22Rv1 (cell line): ENCODE data around the gene FRMD1.

Experiments
- H3K27ac ChIP-seq: fragments of 450-650 bp; 2 replicates; pipeline ENCODE4 v1.5.1; 2017
- ZFX ChIP-seq: fragments of 450-650 bp; IDR thresholded peaks from 2 replicates; pipeline ENCODE4 v1.6.1; 2017; ENCODE audit warnings: antibody characterized with exemption, borderline replicate concordance
- TF ChIP-seq, protein P1 (sequence below): fragments of 450-650 bp; IDR thresholded peaks from 2 replicates; pipeline ENCODE4 v1.5.1; 2017; ENCODE audit warnings: mild to moderate bottlenecking

The FRMD1 gene

DNA sequence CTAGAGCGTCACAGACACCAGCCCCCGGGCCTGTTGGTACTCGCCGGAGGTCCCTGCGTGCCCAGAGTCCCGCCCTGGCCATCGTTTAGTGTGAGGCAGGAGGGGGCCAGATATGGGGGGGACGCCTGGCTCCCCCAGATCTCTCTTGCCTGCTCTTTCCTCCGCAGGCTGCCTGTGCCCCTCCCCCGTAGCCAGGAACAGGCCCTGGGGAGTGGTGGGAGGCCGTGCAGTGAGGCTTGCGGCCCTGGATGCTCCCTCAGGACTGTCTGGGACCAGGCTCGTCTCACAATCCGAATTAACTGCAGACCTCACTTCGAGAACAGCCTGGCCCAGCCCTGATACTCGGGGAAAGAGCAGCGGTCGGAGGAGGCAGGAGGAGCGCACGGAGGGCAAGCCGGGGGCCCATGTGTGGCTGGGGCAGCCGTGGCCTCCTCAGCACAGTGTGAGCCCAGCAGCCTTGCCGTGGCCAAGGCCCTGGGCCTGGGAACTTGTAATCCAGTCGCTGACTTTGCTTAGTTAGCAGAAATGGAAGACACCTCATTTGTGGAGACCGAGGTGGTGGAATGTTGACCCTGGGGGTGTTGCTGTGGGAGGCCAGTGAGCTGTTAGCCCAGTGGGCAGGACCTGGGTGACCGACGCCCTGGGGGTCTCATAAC, 28.7 kb downstream of the FRMD1 start:
- H3K27ac ChIP-seq: no peak overlapping the region
- TF ChIP-seq, protein P1, sequence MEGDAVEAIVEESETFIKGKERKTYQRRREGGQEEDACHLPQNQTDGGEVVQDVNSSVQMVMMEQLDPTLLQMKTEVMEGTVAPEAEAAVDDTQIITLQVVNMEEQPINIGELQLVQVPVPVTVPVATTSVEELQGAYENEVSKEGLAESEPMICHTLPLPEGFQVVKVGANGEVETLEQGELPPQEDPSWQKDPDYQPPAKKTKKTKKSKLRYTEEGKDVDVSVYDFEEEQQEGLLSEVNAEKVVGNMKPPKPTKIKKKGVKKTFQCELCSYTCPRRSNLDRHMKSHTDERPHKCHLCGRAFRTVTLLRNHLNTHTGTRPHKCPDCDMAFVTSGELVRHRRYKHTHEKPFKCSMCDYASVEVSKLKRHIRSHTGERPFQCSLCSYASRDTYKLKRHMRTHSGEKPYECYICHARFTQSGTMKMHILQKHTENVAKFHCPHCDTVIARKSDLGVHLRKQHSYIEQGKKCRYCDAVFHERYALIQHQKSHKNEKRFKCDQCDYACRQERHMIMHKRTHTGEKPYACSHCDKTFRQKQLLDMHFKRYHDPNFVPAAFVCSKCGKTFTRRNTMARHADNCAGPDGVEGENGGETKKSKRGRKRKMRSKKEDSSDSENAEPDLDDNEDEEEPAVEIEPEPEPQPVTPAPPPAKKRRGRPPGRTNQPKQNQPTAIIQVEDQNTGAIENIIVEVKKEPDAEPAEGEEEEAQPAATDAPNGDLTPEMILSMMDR: no peak
- TF ChIP-seq ZFX: no peak

DNA sequence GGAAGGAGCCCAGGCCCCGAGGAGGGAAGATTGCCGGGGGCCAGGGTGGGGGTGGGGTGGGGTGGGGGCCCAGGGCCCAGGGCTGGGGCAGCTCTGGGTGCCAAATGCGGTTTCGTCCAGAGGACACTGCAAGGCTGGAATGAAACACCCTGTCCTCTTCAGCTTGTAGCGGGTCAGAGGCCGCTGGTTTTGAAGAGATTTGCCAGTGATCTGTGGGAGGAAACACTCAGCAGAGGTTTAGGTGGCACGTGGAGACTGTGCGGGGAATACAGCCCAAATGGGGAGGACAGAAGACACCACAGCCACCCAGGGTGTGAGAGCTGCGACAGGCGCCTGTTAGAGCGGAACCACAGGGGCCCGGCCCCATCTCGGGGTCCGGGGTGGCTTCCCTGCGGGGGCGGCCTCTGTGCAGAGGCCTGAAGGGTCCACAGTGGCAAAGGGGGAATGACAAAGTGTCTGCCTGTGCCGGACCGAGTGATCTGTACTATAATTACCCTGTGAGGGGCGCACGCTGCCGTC, 29.2 kb downstream of the FRMD1 start:
- TF ChIP-seq, protein P1: no peak
- no peak for TF ChIP-seq ZFX
- no peak overlapping the region for H3K27ac ChIP-seq

DNA sequence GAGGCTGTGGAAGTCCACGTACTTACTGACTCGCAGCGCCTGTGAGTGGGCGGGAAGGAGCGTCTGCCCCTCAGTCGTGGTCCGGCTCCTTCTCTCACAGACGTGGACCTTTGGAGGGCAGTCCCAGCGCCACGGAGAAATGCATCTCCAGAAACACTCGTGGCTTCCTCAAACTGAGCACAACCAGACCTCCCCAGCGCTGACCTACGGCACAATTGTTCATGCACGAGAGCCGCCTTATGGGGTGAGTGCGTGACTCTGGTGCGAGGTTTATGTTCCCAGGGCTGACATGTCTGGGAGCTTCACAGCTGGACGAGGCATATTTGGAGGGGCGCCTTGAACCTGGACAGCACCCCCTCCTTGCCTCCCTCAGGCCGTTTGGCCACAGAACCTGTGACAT, 29.7 kb downstream of the FRMD1 start:
- no peak for TF ChIP-seq ZFX
- TF ChIP-seq, protein P1: no peak
- no peak overlapping the region for H3K27ac ChIP-seq

DNA sequence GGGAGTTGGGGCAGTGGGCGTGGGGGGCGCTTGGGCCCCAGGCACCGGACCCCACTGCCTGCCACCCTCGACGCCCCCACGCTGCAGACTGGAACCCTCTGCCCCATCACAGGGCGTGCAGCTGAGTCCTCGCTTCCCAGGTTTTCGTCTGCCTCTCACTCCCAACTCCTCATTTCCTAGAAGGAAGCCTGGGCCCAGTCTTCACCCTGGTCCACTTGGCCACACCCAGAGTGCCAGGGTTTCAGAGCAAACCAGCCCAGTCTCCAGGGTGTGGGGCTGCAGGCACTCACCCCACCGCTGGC, 30.3 kb downstream of the FRMD1 start:
- no peak overlapping the region for H3K27ac ChIP-seq
- TF ChIP-seq, protein P1: no peak

DNA sequence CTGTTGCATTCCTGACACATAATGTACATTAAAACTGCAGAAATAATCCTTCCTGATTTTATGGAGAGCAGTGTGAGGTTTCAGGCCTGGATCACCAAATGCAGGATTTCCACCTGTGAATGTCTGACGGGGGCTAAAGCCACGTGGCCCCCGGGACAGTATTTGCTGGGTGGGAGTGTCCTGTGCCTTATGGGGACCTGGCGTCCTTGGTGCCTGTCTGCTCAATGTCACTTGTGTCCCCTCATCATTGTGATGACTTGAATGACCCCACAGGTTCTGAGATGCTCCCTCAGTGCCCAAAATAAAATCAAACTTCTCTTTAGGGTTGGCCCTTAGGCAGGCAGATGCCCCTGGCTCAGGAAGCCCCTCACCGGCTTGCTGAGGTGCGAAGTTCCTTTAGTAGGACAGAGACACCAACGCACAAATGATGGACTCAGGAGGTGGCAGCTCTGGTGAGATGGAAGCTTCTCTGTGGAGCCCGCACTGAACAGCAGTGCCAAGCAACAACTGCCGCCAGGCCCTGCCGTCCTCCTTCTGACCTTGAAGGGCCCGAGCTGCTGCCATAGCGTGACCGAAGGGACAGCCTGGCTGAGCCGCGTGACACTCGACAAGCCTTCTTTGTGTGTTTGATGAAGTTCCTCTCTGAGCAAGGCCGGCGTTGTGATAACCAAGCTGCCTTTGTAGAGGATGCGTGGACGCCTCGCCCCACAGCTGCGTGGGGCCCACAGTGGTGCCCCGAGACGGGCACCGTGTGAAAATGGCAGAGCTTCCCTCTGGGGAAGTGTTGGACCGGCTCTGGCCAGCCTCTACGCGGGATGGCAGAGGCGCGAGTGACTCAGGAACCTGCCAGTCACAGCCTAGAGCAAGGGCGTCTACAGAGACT, 30.9 kb downstream of the FRMD1 start:
- H3K27ac ChIP-seq: no peak overlapping the region
- TF ChIP-seq, protein P1: no peak
- no peak for TF ChIP-seq ZFX

DNA sequence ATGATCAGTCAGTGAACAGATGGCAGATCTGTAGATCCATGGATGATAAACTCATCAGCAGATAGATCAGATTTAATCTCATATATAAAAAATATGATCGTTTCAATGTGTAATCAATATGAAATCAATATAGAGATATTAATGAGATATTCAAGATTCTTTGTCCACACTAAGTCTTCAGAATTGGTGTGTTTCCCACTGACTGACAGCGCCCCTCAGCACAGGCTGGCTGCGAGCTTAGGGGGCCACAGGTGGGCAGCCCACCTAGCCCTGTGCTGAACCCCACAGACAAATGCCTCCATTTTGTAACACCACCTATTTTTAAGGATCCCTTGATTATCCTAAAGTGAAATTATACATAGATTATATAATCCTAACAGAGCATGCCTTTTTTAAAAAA, 32.3 kb downstream of the FRMD1 start:
- TF ChIP-seq, protein P1: no peak
- no peak for TF ChIP-seq ZFX
- H3K27ac ChIP-seq: no peak overlapping the region
